ENCODE measurements around the gene PDE4B.
"Not testable (repeated sequence)": the region's sequence is repeated elsewhere in the genome, so short reads cannot be mapped to it uniquely, and the experiment has no call there.

Gene PDE4B

DNA sequence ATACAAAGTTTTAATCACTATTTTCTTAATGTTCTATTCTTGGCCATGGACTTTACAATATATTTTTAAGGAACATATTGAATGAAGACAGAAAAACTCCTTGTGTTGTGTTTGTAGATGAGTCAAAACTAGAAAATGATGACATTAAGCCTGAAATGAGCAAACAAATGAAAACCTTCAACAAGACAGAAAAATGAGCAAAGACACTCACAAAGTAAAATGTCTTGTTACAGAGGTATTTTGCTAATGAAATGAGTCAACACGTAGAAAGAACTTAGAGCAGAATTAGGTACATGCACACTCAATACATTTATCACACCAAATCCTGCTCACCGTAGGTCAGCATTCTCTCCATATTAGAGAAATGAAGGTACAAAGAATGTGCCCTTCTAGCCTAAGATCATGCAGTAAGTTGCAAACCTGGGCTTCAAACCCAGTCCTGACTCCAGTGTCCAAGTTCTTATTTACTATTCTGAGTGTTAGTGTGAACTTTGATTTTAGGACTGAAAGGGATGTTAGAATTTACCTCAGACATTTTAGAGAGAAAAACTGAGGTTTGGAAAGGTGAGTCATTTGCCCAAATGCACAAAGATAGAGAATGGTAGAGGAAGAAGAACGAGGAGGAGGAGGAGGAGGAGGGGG lies 607.3 kb downstream of the PDE4B start:
- TF ChIP-seq, protein P1, sequence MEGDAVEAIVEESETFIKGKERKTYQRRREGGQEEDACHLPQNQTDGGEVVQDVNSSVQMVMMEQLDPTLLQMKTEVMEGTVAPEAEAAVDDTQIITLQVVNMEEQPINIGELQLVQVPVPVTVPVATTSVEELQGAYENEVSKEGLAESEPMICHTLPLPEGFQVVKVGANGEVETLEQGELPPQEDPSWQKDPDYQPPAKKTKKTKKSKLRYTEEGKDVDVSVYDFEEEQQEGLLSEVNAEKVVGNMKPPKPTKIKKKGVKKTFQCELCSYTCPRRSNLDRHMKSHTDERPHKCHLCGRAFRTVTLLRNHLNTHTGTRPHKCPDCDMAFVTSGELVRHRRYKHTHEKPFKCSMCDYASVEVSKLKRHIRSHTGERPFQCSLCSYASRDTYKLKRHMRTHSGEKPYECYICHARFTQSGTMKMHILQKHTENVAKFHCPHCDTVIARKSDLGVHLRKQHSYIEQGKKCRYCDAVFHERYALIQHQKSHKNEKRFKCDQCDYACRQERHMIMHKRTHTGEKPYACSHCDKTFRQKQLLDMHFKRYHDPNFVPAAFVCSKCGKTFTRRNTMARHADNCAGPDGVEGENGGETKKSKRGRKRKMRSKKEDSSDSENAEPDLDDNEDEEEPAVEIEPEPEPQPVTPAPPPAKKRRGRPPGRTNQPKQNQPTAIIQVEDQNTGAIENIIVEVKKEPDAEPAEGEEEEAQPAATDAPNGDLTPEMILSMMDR (conservative IDR thresholded peaks at IDR 0.05; ENCODE audit: low read length) = no peak
- peak; percentile 26 for DNase-seq (ENCODE audit: low read depth)
- H3K4me3 ChIP-seq (ENCODE audit: low read length) = no peak overlapping the region

DNA sequence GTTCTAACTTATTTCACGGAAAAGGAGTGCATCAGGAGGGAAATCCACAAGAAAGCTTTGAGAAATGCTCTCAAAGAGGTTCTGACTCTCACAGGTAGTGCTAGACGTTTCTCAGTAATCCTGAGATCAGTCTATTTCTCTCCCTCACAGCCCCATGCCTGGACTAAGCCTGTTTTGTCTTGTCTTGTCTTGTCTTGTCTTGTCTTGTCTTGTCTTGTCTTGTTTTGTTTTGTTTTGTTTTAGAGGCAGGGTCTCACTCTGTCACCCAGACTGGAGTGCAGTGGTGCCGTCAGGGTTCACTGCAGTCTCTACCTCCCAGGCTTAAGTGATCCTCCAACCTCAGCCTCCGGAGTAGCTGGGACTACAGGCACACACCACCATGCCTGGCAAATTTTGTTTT lies 608.0 kb downstream of the PDE4B start:
- TF ChIP-seq, protein P1 (conservative IDR thresholded peaks at IDR 0.05; ENCODE audit: low read length) = no peak
- no peak for DNase-seq (ENCODE audit: low read depth)
- H3K4me3 ChIP-seq (ENCODE audit: low read length) = no peak overlapping the region

DNA sequence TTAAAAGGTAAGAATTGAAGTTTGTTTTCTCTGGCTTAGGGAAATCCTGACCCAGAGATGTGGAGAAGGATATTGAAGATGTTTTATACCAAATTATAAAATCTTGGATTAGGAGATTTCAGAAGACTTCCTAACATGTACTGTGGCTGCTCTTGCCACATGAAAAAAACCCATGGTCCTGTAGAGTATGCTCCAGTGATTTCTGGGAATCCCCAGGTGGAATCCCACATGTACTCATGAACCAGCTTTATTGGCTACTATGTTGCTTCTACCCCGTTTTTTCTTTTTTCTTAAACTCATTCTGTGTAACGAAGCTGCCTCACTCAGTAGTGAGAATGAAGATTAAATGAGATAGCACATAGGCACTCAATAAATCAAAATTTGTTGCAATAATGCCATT lies 608.5 kb downstream of the PDE4B start:
- TF ChIP-seq, protein P1 (conservative IDR thresholded peaks at IDR 0.05; ENCODE audit: low read length) = no peak

DNA sequence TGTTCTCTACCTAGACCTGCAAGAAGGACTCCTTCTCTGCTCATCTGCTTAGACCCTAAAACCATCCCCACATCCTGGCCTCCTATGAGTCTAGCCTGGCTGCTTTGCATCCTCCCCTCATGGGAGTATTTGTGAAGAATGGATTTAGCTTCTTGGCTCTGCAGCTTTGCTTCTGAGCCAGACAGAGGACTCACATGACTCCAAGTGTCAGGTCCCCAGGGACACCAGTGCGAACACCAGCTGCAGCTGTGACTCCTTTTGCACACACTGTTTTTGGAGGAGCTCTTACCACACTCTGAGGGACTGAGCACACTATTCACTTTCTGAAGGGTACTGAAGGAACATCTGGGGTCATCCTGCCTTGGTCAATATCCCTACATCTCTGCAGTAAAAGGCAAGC lies 609.5 kb downstream of the PDE4B start:
- DNase-seq (ENCODE audit: low read depth) = peak; percentile 78
- TF ChIP-seq, protein P1 (conservative IDR thresholded peaks at IDR 0.05; ENCODE audit: low read length) = no peak
- H3K4me3 ChIP-seq (ENCODE audit: low read length) = no peak overlapping the region

More for the DNA sequence above, 608.5 kb downstream of the PDE4B start:
- no peak overlapping the region for H3K4me3 ChIP-seq (ENCODE audit: low read length)
- no peak for DNase-seq (ENCODE audit: low read depth)

DNA sequence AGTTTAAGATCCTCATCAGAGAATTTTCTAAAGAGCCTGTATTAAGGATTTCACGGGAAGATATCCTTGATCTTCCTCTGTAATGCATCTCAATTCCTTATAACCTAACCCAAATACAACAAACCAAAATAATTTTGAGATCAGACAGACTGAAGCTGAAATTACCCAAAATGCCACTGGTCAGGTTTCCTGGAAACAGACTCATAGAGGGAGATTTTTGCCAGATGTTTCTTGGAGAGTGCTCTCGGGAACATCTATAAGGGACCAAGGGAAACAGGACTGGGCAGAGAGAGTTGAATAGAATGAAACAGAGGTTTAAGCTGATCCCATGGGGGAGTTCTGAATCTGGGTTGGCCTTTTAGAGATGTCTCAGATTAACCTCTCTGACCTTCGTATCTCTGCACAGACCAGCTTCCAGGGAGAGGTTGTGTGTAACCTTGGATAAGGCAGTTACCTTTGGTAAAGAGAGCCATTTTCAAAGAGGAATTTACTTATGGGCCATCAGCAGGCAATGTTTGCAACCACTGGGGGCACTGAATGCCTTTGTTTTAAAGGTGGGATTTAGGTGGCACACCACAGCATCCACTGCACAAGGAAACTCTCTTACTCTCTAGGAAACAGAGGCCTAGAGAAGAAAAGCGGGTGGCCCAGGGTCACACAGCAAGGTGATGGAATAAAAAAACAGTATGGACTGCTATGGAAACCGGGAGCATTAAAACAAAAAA lies 610.5 kb downstream of the PDE4B start:
- DNase-seq (ENCODE audit: low read depth) = peak; percentile 30
- TF ChIP-seq, protein P1 (conservative IDR thresholded peaks at IDR 0.05; ENCODE audit: low read length) = no peak
- no peak overlapping the region for H3K4me3 ChIP-seq (ENCODE audit: low read length)

DNA sequence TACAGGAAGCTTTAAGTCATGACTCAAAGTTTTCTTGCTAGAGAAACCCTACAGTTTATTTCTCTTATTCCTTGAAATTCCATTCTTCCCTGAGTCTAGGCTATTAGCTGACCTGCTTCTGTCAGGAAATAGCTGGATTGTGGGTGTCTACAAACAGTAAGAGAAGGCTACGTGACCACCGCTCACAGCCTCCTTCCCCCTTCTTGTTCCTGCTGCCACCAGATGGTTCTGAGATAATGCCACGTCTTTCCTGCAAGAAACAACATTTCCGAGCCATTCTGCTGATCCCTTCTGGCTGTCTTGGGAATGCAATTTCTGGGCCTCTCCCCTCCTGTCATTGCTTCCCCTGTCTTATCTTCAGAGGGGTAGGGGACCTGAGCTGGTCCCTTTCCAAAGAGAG lies 612.4 kb downstream of the PDE4B start:
- TF ChIP-seq, protein P1 (conservative IDR thresholded peaks at IDR 0.05; ENCODE audit: low read length) = no peak
- DNase-seq (ENCODE audit: low read depth) = no peak
- no peak overlapping the region for H3K4me3 ChIP-seq (ENCODE audit: low read length)

DNA sequence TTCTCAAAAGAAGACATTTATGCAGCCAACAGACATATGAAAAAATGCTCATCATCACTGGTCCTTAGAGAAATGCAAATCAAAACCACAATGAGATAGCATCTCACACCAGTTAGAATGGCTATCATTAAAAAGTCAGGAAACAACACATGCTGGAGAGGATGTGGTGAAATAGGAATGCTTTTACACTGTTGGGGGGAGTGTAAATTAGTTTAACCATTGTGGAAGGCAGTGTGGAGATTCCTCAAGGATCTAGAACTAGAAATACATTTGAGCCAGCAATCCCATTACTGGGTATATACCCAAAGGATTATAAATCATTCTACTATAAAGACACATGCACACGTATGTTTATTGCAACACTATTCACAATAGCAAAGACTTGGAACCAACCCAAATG lies 618.8 kb downstream of the PDE4B start:
- H3K4me3 ChIP-seq (ENCODE audit: low read length) = not testable (repeated sequence)
- DNase-seq (ENCODE audit: low read depth) = peak; percentile 46
